Medulla oblongata (tissue), 1 donor: ENCODE results near the gene SLC25A13.

Source experiments
- DNase-seq: peaks from one replicate; pipeline ENCODE4 v3.0.0-alpha.2; 2015; ENCODE audit errors: extremely low spot score

SLC25A13 gene

GRCh38 chr7:96243241-96243640 is 78.7 kb downstream of the SLC25A13 start:
- DNase-seq, result no peak

- no peak for DNase-seq
Observed at GRCh38 chr7:96241855-96242254, 80.0 kb downstream of the SLC25A13 start.

GRCh38 chr7:96238976-96239766 is 82.7 kb downstream of the SLC25A13 start:
- DNase-seq, result no peak

GRCh38 chr7:96238474-96238873 is 83.4 kb downstream of the SLC25A13 start:
- DNase-seq, result no peak

- no peak for DNase-seq
Observed at GRCh38 chr7:96237040-96237439, 84.9 kb downstream of the SLC25A13 start.

- DNase-seq, result no peak
Observed at GRCh38 chr7:96236198-96237039, 85.5 kb downstream of the SLC25A13 start.

- DNase-seq, result no peak
Observed at GRCh38 chr7:96235281-96235680, 86.6 kb downstream of the SLC25A13 start.

- DNase-seq, result no peak
Observed at GRCh38 chr7:96233528-96234154, 88.3 kb downstream of the SLC25A13 start.

GRCh38 chr7:96233084-96233483 is 88.8 kb downstream of the SLC25A13 start:
- DNase-seq, result no peak

- no peak for DNase-seq
Observed at GRCh38 chr7:96228760-96229159, 93.1 kb downstream of the SLC25A13 start.

- no peak for DNase-seq
Observed at GRCh38 chr7:96225251-96225650, 96.6 kb downstream of the SLC25A13 start.

- no peak for DNase-seq
Observed at GRCh38 chr7:96224685-96225084, 97.2 kb downstream of the SLC25A13 start.

- DNase-seq, result no peak
Observed at GRCh38 chr7:96224073-96224472, 97.8 kb downstream of the SLC25A13 start.

- DNase-seq, result no peak
Observed at GRCh38 chr7:96221888-96222287, 100.0 kb downstream of the SLC25A13 start.

- DNase-seq, result no peak
Observed at GRCh38 chr7:96219378-96220130, 102.3 kb downstream of the SLC25A13 start.

GRCh38 chr7:96218664-96219243 is 103.1 kb downstream of the SLC25A13 start:
- DNase-seq, result no peak

GRCh38 chr7:96217147-96217546 is 104.8 kb downstream of the SLC25A13 start:
- no peak for DNase-seq

GRCh38 chr7:96216373-96216772 is 105.5 kb downstream of the SLC25A13 start:
- no peak for DNase-seq

- DNase-seq, result no peak
Observed at GRCh38 chr7:96212474-96212873, 109.4 kb downstream of the SLC25A13 start.

GRCh38 chr7:96211954-96212353 is 109.9 kb downstream of the SLC25A13 start:
- no peak for DNase-seq

- DNase-seq, result no peak
Observed at GRCh38 chr7:96205665-96206064, 116.2 kb downstream of the SLC25A13 start.
